ENCODE results near the gene VAMP5.
"Not testable (repeated sequence)": the region's sequence is repeated elsewhere in the genome, so short reads cannot be mapped to it uniquely, and the experiment has no call there.

VAMP5 gene, protein sequence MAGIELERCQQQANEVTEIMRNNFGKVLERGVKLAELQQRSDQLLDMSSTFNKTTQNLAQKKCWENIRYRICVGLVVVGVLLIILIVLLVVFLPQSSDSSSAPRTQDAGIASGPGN

DNA sequence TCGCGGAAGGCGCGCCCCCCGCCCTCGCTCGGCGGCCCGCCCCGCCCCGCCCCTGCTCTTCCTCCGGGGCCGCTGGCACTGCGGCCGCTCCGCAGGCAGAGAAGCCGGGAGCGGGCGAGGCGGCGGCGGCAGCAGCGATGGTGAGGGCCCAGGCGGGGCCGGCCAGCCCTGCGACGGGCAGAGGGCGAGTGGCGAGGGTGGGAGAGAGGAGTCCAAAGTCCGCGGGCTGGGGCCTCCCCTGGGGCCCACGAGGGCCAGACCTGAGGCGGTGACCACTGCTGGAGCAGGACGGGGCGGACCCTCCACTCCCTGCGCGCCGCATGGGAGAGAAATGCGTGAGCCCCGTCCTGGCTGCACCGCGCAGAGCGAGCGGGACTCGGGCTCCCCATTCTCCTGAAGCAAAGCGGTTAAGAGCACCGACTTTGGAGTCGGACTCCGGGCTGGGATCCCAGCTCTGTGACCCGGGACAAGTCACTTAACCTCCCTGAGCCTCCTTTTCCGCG lies at the start of gene VAMP5:
Gene VAMP5 (plus strand): TSS at position 78 of the 503 bp plus-strand sequence. CDS start 60 bp downstream, at position 138.
- no peak for DNase-seq

DNA sequence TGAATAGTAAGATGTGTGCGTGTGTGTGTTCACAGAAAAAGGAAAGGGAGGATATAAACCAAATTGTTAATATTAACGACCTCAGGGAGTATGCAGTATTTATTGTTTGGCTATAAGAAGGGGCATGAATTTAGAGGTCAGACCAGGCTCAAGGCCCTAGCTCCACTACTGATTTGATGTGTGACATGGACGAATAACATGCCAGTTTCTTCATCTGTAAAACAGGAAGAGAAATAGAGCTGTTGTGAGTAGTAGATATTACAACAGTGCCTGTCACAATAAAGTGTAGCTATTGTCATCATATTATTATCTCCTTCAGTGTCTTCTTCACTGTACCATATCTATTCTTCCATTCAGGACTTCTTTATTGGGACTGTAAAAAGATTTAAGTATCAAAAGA lies 49.4 kb upstream of the VAMP5 start:
- no peak for DNase-seq

DNA sequence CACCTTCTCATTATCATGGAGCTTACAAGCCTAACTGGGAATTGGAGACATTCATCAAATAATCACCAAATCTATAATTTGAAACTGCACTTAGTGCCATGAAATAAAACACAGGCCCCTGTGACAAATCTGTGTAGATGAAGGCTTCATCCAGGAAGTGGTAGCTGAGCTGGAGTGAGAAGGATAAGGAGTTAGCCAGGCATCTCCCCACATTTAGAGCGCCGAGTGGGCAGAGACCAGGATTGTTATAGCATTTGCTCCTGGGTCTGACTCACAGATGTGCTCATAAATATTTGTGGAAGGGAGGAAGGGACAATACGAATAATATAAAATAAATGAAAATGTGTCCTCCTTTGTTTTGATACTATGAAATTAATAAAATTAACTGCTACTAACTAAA lies 47.8 kb upstream of the VAMP5 start:
- DNase-seq: no peak

DNA sequence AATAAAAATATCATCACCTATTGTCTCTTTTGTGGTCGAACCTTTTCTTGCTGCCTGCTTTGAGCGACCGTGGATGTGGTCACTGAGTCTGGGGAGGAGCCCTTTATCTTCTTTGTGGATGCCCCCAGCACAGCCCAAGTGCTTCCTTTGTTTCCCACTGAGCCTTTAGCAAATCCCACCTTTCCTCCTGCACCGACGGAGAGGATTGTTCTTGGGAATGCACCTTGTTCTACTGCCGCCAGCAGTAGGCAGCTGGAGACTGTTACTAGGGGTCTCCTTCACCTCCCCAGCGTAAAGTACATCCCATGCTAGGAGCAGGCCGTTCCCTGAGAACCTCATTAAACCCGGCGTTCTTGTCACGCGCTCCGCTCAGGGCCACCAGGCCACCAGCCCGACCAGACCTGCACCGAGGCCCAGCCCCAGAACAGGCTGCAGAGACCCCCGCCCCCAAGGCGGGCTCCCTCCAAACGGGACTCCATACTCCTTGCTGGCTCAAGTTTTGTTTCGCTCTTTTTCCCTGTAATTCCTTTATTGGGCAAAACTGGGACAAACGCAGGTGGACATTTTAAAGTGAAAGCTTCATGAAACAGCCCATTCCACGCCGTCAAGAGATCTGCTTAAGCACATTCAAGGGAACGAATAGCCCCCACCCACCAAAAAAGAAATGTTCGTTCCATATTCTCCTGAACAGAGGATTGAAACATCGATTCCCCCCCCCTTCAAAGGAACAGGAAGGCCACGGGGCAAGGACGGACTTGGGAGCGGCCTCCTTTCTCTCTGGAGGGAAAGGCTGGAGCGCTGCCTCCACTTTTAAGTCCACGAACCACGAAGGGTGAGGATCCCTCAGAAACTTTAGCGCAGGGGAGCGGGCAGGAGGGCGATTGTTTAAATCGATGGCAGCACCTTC lies 46.4 kb upstream of the VAMP5 start:
- DNase-seq: no peak

DNA sequence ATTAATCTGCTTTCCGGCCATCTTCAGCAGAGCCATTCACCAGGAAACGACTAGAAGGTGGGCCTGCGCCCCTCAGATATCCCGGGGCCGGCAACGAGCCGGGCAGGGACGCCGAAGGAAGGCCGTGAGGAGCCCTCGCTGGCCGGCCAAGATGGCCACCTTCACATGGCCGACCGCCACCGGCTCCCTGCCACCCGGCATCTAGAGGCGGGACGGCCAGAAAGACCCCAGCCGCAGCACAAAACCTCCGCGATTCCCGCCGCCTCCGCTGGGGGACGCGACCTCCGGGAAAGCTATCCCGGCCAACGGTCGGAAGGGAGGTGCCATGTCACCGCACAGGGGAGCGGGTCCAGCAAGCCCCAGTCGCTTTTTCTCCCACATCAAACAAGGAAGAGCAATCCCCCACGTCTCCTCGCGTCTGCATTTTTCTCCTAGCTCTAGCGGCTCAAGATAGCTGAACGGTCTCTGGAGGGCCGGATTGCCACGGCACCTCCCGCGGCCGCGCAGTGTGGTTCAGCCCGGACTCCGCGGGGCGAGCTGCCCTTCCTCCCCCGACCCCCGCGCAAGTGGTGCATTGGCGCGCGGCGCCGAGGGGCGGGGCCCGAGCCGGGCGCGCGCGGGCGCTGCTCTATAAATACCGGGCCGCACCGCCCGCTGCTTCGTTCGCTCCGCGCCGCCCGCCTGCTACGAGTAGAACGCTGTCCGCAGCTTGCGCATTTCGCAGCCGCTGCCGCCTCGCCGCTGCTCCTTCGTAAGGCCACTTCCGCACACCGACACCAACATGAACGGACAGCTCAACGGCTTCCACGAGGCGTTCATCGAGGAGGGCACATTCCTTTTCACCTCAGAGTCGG lies 45.5 kb upstream of the VAMP5 start, which contains the start of gene MAT2A:
Gene MAT2A (plus strand): TSS at position 662 of the 854 bp plus-strand sequence. CDS start 120 bp downstream, at position 782.
- DNase-seq: peak; percentile 81

DNA sequence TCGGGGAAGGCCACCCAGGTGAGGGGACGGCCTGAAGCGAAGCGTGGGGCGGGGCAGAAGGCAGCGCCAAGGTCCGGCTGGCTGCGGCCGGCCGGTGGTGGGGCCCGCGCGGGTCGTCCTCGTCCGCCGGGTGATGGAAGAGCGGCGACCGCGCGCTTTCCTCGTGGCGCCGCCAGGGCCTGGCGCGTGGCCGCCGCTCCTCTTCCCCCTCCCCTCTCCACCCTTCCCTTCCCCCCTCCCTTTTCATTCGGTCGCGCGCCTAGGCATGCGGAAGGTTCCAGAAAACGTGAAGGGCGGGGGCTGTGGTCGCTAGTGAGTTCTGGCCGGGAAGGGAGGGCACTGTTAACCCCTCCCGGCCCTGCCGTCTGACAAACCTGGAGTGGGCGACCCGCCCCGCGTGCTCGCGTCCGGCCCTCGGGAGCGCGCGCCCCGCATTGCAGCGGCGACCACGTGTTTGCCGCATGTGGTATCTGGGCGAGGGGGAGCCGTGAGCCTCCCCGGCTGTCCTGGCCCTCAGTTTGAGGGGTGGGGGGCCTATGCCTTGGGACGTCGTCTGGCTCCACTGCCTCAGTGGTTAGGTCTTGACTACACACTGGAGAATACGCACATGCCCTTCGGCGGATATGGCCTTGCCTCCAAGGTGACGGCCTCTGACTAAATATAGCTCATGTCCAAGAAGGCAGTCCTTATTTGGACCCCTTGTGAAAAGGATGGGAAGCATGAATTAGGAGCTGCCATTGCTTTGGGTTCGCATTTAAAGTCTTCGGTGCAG lies 44.7 kb upstream of the VAMP5 start:
- no peak for DNase-seq

DNA sequence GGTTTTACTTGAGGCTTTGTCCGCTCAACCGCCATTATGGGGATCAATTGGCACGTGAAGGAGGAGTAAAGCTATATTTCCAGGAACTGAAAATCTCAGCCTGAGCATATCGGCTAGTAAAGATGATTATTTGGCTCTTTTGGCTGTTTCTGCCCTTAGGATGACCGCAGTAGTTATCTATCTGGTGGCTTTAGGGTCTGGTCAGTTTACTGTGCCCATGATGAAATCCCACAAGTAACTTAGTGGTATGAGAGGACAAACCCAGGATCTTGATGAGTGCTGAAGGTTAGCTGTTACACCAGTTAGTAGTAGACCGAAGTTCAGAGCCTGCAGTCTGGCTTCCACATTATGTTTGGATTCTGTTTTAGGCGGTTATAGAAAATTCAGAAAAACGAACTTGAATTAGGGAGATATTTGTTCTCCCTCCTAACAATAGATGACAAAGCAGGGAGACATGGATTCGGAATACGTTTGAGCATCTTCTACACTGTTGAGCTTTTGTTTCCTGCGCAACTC lies 44.0 kb upstream of the VAMP5 start:
- DNase-seq: no peak

DNA sequence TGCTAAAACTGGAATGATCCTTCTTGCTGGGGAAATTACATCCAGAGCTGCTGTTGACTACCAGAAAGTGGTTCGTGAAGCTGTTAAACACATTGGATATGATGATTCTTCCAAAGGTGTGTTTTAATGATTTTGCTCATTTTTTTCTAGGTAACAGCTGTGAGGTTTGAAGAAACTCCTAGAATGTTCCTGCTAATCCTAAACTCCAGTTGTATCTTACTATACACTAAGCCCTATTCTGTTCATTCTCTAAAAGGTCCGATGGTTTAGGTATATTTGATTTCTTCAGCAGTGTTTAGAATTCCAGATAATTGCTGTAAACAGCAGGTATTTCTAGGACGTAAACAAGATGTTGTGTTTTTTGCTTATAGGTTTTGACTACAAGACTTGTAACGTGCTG lies 43.0 kb upstream of the VAMP5 start:
- no peak for DNase-seq

DNA sequence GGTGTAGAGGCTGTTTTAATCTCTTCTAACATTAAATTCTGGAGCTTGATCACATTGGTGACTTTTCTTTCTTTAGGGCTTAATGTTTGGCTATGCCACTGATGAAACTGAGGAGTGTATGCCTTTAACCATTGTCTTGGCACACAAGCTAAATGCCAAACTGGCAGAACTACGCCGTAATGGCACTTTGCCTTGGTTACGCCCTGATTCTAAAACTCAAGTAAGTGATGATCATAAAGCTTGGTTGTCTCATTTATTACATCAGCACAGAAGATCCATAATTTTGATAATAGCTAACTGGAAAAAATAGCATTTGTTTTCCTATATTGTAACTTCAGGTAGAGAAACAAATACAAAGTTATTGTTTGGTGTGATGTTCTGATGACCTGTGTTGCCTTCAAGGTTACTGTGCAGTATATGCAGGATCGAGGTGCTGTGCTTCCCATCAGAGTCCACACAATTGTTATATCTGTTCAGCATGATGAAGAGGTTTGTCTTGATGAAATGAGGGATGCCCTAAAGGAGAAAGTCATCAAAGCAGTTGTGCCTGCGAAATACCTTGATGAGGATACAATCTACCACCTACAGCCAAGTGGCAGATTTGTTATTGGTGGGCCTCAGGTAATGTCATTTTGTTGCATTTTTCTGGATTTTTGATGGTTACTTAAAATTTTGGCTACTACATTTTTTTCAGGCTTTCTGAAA lies 42.3 kb upstream of the VAMP5 start:
- no peak for DNase-seq

DNA sequence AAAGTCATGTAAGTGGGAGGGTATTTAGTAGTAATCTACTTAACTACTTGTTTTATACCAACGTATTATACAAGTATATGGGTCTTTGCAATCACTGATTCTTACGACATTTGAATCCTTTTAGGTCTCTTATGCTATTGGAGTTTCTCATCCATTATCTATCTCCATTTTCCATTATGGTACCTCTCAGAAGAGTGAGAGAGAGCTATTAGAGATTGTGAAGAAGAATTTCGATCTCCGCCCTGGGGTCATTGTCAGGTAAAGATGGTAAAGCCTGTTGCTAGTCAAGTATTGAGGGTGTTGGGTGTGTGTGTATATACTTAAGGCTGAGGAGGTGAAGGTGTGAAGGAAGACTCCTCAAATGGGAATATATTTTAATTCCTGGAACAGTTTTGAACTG lies 41.5 kb upstream of the VAMP5 start:
- DNase-seq: no peak

DNA sequence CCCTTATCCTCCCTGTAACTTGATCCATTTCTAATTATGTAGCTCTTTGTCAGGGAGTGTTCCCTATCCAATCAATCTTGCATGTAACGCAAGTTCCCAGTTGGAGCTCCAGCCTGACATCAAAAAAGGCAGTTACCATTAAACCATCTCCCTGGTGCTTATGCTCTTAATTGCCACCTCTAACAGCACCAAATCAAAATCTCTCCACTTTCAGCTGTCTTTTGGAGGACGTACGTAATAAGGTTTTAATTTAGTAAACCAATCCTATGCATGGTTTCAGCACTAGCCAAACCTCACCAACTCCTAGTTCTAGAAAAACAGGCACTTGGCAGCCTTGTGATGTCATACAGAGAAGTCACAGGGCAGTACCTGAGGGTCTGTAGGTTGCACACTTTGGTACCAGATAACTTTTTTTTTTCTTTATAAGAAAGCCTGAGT lies 40.0 kb upstream of the VAMP5 start:
- DNase-seq: not testable (repeated sequence)

DNA sequence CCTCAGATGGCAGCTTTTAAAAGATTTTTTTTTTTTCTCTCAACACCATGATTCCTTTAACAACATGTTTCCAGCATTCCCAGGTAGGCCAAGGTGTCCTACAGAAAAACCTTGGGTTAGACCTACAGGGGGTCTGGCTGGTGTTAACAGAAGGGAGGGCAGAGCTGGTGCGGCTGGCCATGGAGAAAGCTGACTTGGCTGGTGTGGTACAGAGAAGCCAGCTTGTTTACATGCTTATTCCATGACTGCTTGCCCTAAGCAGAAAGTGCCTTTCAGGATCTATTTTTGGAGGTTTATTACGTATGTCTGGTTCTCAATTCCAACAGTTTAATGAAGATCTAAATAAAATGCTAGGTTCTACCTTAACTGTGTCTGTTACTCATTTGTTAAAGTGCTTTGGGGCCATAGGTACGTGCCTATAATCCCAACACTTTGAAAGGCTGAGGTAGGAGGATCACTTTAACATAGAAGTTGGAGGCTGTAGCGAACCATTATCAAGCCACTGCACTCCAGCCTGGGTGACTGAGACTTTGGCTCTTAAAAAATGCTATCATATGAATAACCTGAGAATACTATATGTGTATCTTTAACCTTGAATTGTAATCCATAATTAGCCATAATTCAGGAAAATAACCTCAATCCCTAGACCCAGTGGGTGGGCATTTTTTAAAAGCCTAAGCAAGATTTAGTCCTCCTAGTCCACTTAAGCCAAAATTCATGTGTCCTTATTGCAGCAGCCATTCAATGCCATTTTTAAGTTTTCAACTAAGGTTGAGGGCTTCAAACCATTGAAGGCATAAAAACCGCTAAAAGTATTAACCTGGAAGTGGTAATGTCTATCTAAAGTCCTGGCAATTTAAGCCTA lies 39.1 kb upstream of the VAMP5 start:
- DNase-seq: not testable (repeated sequence)

DNA sequence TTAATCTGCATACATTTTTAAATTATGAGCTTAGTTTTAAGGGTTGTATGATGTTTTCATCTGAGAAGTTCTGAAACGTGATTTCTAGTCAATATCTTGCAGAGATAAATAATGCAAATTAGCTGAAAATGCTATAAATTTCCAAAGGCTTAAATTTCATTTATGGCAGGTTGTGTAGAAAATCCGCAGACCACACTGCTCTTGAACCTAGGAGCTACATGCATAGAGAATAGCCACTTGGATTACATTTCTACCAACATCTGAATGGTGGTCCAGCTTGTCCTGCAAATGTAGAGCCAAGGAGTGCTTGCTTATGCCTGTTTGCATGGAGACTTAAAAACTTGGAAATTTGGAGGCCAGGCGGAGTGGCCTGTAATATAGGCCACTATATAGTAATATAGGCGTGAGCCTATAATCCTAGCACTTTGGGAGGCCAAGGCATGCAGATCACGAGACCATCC lies 38.4 kb upstream of the VAMP5 start:
- DNase-seq: no peak

DNA sequence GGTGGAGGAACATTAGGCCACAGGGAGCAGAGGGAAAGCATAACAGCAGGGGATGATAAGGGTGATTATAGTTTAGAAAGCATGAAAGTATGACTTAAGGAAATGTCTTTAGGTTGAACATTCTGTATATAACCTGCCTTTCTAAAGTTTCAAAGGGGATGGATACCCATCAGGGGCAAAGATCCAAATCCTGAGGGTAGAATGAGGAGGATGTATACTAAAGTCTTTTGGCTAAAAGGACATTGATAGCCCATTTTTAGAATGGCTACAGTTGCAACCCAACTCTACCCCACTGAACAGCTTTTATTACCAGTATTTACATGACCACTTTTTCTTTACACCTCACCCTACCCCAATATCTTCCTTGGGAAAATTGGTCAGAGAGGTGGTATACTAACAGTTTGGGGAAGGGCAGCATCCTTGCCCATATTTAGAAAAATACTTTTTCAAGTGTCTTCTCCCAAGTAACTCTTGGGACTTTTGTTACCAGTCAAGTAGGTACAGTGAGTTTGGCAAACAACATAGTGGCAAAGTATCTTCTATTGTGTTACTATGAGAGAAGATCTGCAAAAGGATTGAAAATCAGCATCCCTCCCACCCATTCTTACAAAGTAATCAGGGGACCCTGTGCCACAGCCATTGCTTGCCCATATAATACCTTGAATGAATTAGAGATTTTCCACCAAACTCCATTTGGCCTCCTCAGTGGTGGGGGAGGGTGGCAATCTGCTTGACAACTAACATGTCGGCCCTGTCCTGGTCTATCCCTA lies 37.0 kb upstream of the VAMP5 start:
- no peak for DNase-seq

DNA sequence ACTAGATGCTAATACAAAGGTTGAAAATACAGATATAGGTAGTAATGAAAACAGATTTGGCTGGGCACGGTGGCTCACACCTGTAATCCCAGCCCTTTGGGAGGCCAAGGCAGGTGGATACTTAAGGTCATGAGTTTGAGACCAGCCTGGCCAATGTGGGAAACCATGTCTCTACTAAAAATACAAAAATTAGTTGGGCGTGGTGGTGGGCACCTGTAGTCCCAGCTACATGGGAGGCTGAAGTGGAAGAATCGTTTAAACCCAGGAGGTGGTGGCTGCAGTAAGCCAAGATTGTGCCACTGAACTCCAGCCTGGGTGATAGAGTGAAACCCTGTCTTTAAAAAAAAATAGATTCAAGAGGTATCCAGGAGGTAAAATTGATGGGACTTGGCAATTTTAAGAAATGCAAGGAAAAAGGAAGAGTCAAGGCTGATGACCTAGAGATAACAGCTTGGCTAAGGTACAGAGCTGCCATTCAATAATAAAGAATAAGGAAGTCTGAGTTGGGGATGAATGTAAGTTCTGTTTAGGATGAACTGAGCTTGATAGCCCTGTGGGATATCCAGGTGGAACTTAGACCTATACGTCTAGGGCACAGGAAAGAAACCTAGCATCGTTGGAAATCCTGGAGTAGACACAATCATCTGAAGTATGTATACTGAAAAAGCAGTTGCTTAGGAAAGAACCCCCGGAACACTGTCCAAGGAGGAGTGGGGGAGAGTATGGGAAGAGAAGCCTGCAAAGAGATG lies 36.2 kb upstream of the VAMP5 start:
- DNase-seq: no peak

DNA sequence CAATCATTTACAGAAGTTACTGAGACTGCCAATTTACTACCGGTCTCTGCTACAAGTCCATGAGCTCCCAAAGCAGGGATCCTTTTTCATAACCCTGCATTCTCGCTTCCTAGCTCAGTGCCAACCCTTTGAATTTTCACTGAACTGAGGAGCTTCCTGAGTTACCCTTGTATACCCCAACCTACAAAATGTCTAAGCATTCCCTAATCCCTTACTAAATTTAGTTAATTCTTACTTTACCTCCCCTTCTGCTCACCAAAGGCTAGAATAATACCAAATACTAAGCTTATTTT lies 35.7 kb upstream of the VAMP5 start:
- DNase-seq: no peak

DNA sequence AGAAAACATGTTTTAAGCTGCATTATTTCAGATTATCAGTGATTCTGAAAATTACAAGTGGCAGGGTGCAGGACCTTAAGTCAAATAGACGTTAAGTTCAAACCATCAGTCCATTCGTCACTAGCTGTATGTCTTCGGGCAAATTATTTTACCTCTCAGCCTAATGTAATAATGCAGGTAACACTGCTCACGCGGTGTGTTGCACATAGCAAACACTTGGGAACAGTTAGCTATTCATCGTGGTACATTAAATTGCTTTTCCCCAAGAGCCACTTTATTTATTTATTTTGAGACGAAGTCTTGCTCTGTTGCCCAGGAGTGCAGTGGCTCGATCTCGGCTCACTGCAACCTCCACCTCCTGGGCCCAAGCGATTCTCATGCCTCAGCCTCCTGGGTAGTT lies 35.1 kb upstream of the VAMP5 start:
- DNase-seq: no peak

DNA sequence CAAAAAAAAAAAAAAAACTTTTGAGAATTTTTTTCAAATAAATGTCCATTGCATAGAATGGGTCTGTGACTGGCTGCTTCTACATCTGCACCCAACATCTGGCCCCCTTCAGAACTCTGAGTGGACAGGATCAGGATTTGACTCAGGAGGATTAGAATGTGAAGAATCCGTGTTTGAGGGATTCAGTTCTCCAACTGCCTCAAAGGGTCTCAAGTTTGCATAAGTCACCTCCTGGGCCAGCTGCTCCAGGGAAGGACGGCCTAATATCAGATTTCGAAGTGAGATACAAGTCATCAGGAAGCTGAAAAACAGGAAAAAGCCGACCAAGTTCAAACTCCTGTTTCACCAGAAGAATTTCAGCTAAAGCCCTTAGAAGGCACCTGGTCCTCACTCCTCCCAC lies 34.4 kb upstream of the VAMP5 start:
- no peak for DNase-seq

DNA sequence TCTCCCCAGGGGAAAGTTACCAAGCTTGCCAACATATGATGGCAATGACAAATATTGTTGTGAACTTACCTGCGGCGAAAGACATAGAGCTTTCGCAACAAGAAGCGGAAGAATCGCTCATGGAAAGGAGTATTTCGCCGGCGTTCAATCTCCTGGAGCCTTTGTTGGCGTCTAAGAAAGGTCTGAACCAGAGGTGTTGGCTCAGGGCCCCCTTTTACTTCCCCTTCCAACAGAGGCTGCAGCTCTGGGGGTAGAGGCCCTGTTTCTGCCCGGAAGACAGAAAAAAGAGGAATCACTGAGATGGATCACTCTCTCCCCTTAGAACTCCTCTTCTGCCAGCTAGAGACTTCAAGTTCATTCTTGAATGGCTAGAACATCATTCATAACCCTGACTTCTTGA lies 33.7 kb upstream of the VAMP5 start:
- DNase-seq: no peak

Data from GOT3 (cell line).